Tibial nerve (tissue), 3 donors: ENCODE results near the gene CELA3A.
"Not testable (repeated sequence)": the region's sequence is repeated elsewhere in the genome, so short reads cannot be mapped to it uniquely, and the experiment has no call there.

Source experiments
- POLR2A ChIP-seq, 2 donors: fragments of 450-650 bp; IDR thresholded peaks; one replicate each; pipeline ENCODE4 v1.6.1; 2017; ENCODE audit warnings: antibody characterized with exemption in 2 of 2, mild to moderate bottlenecking in 2 of 2, moderate library complexity in 2 of 2
- TF ChIP-seq, protein P1 (sequence below), 5 experiments: fragments of 200-600 bp in 3 of 5; fragments of 450-650 bp in 2 of 5; sonication (generic) in 3 of 5; IDR thresholded peaks; one replicate each; pipeline ENCODE4 v1.5.1; 2016 to 2019; ENCODE audit warnings: antibody characterized with exemption in 5 of 5, mild to moderate bottlenecking in 3 of 5, moderate library complexity in 2 of 5

DNA sequence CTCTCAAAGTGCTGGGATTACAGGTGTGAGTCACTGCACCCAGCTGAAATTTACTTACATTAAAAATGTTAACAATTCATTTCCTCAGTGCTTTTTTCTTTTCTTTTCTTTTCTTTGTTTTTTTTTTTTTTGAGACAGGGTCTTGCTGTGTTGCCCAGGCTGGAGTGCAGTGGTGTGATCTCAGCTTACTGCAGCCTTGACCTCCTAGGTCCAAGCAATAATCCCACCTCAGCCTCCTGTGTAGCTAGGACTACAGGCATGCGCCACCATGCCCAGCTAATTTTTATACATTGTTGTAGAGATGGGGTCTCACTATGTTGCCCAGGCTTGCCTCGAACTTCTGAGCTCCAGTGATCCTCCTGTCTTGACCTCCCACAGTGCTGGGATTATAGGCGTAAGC, 2.5 kb downstream of the CELA3A start:
- TF ChIP-seq, protein P1, sequence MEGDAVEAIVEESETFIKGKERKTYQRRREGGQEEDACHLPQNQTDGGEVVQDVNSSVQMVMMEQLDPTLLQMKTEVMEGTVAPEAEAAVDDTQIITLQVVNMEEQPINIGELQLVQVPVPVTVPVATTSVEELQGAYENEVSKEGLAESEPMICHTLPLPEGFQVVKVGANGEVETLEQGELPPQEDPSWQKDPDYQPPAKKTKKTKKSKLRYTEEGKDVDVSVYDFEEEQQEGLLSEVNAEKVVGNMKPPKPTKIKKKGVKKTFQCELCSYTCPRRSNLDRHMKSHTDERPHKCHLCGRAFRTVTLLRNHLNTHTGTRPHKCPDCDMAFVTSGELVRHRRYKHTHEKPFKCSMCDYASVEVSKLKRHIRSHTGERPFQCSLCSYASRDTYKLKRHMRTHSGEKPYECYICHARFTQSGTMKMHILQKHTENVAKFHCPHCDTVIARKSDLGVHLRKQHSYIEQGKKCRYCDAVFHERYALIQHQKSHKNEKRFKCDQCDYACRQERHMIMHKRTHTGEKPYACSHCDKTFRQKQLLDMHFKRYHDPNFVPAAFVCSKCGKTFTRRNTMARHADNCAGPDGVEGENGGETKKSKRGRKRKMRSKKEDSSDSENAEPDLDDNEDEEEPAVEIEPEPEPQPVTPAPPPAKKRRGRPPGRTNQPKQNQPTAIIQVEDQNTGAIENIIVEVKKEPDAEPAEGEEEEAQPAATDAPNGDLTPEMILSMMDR (IDR thresholded peaks at IDR 0.05) = not testable (repeated sequence)
- TF ChIP-seq POLR2A (IDR thresholded peaks at IDR 0.05) = not testable (repeated sequence)
